T-helper 9 cell (primary cell): ENCODE measurements around the gene TAF11L11.
"Not testable (repeated sequence)": the region's sequence is repeated elsewhere in the genome, so short reads cannot be mapped to it uniquely, and the experiment has no call there.

ENCODE experiments used
- DNase-seq: peaks from one replicate; pipeline ENCODE4 v3.0.0-alpha.2; 2020
- total RNA-seq, 2 donors: gene quantifications; one replicate each; lab custom pipeline; 2026; lab: John Stamatoyannopoulos, UW

The TAF11L11 gene
- 0 reads per million in 2 donors for total RNA-seq

DNA sequence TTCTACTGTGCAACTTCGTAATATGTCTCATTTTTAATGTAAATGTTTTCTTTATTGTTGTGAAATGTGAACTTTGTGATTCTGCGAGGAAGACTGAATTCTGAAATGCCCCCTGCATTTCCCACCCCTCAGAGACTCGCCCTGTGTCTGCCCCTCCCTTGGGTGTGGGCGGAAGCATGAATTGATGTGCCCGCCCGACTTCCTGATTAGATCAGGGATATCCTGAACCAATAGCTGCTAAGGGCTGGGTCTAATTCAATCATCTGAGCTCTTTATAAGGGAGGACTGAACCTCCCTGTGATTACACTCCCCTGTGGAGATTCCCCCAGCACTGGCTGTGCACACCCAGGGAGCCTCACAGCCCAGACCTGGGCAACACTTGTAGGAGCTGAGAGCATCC is at the start of gene TAF11L11:
Gene TAF11L11, plus strand, starts transcription at position 304 of the 400 bp plus-strand sequence.
- not testable (repeated sequence) for DNase-seq

DNA sequence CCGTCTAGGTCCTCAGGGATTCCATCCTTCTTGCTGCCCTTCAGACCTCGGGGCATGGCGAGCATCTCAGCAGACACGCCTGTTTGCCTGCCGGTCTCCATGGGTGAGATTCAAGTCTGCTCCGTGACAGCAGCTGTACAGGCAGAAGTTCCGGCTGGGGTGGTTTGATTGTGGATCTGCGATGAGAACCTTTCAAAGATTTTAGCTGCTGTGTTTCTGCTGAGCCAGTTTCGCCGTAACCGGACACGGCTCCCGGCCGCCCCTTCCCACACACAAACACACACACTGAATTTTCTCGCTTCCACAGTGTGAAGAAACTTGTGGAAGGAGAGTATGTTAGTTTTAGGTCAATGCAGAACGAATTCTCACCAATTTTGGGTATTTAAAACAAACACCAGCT is 18.3 kb upstream of the TAF11L11 start, which contains the start of gene TAF11L7:
Gene TAF11L7, minus strand, starts transcription at position 101 of the 400 bp plus-strand sequence.
- DNase-seq: not testable (repeated sequence)

DNA sequence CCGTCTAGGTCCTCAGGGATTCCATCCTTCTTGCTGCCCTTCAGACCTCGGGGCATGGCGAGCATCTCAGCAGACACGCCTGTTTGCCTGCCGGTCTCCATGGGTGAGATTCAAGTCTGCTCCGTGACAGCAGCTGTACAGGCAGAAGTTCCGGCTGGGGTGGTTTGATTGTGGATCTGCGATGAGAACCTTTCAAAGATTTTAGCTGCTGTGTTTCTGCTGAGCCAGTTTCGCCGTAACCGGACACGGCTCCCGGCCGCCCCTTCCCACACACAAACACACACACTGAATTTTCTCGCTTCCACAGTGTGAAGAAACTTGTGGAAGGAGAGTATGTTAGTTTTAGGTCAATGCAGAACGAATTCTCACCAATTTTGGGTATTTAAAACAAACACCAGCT is 13.1 kb upstream of the TAF11L11 start, which contains the start of gene TAF11L8:
Gene TAF11L8, minus strand, starts transcription at position 101 of the 400 bp plus-strand sequence.
- DNase-seq: not testable (repeated sequence)

DNA sequence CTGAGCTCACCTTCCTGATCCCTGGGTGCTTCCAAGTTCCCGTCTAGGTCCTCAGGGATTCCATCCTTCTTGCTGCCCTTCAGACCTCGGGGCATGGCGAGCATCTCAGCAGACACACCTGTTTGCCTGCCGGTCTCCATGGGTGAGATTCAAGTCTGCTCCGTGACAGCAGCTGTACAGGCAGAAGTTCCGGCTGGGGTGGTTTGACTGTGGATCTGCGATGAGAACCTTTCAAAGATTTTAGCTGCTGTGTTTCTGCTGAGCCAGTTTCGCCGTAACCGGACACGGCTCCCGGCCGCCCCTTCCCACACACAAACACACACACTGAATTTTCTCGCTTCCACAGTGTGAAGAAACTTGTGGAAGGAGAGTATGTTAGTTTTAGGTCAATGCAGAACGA is 9.7 kb upstream of the TAF11L11 start, which contains the start of gene TAF11L9:
Gene TAF11L9, minus strand, starts transcription at position 140 of the 400 bp plus-strand sequence.
- DNase-seq: not testable (repeated sequence)

DNA sequence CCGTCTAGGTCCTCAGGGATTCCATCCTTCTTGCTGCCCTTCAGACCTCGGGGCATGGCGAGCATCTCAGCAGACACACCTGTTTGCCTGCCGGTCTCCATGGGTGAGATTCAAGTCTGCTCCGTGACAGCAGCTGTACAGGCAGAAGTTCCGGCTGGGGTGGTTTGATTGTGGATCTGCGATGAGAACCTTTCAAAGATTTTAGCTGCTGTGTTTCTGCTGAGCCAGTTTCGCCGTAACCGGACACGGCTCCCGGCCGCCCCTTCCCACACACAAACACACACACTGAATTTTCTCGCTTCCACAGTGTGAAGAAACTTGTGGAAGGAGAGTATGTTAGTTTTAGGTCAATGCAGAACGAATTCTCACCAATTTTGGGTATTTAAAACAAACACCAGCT is 6.3 kb upstream of the TAF11L11 start, which contains the start of gene TAF11L10:
Gene TAF11L10, minus strand, starts transcription at position 101 of the 400 bp plus-strand sequence.
- DNase-seq: not testable (repeated sequence)

DNA sequence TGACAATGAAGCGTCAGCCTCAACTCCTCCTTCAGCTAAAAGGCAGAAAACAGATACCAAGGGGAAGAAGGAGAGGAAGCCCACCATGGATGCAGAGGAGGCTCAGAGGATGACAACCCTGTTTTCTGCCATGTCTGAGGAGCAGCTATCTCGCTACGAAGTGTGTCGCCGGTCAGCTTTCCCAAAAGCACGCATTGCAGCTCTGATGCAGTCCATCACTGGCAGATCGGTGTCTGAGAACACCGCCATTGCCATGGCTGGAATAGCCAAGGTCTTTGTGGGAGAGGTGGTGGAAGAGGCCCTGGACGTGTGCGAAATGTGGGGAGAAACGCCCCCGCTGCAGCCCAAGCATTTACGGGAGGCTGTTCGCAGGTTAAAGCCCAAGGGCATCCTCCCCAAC is 968 bp downstream of the TAF11L11 start:
- no peak for DNase-seq

DNA sequence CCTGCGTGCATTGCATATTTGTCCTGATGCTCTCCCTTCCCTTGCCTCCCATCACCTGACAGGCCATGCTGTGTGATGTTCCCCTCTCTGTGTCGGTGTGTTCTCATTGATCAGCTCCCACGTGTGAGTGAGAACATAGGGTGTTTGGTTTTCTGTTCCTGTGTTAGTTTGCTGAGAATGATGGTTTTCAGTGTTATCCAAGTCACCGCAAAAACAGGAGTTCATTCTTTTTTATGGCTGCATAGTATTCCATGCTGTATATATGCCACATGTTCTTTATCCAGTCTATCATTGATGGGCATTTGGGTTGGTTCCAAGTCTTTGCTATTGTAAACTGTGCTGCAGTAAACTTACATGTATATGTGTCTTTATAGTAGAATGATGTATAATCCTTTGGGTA is 3.5 kb downstream of the TAF11L11 start:
- not testable (repeated sequence) for DNase-seq

DNA sequence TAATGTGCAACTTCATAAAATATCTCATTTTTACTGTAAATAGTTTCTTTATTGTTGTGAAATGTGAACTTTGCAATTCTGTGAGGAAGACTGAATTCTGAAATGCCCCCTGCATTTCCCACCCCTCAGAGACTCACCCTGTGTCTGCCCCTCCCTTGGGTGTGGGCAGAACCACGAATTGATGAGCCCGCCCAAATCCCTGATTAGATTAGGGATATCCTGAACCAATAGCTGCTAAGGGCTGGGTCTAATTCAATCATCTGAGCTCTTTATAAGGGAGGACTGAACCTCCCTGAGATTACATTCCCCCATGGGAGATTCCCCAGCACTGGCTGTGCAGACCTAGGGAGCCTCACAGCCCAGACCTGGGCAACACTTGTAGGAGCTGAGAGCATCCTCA is 6.1 kb downstream of the TAF11L11 start, which contains the start of gene TAF11L12:
Gene TAF11L12, plus strand, starts transcription at position 301 of the 400 bp plus-strand sequence.
- DNase-seq: not testable (repeated sequence)

DNA sequence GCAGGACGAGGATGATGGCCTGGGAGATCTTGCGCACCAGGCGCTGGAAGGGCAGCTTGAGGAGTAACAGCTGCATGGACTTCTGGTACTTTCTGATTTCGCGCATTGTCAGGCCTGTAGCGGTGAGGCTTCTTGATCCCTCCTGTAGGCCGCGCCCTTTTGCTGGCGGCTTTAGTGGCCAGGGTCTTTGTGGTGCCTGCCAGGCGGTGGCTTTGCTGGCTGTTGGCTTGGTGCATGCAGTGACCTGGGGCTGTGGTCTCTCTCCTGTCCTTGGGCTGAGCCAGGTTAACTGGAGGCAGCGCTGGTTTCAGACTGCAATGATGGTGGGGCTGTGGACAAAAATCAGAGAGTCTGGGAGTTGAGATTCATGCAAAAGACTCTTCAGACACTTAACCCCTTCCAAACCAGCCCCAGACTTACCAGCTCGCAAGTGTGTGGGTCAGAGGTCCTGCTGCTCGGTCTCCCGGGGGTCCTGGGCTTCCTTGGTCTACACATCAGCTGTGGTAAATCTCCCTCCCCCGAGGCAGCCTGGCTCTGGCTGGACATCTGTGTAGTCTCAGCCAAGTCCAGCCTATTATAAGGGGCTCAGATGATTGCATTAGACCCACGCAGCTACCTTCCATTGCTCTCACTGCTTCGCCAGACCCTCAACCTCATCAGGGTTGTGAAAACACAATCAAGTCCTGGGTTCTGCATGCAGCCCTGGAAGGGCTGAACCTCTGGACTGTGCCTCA is 11.1 kb downstream of the TAF11L11 start:
- DNase-seq: no peak

DNA sequence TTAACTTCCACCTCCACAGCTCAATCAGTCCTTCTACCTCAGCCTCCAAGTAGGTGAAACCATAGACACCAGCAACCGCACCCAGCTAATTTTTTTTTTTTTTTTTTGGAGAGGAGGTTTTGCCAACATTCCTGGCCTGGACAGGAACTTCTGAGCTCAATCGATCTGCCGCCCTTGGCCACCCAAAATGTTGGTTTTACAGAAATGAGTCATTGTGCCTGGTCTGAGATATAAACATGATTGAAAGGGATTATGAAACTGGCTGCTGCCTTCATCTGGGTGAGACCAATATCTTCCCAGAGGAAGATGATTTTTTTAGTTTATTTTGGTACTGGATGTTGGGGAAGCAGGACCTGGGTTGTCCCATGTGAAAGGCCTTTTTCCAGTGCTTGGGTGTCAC is 15.4 kb downstream of the TAF11L11 start:
- no peak for DNase-seq

DNA sequence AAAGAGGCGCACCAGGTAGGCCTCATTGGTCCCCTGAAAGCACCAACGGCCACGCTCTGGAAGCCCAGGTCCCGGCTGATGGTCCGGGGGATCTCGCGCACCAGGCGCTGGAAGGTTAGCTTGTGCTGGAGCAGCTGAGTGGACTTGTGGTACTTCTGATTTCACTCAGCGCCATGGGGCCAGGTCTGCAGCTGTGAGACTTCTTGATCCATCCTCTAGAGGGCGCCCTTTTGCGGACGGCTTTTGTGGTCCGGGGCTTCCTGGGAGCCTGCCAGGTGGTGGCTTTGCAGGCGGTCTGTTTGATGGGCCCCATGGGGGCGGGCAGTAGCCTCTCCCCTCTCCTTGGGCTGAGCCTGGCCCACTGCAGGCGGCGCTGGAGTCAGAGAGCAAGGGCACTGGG is 16.6 kb downstream of the TAF11L11 start:
- DNase-seq: no peak

DNA sequence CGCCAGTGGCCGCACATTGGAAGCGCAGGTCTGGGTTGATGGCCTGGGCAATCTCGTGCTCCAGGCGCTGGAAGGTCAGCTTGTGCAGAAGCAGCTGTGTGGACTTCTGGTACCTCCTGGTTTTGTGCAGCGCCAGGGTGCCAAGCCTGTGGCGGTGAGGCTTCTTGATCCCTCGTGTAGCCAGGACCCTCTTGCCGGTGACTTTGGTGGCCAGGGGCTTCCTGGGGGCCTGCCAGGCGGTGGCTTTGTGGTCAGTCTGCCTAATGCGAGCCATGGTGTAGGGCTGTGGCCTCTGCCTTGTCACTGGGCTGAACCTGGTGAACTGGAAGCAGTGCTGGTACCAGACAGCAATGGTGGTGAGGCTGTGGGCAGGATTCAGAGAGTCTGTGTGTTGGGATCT is 21.7 kb downstream of the TAF11L11 start:
- no peak for DNase-seq

DNA sequence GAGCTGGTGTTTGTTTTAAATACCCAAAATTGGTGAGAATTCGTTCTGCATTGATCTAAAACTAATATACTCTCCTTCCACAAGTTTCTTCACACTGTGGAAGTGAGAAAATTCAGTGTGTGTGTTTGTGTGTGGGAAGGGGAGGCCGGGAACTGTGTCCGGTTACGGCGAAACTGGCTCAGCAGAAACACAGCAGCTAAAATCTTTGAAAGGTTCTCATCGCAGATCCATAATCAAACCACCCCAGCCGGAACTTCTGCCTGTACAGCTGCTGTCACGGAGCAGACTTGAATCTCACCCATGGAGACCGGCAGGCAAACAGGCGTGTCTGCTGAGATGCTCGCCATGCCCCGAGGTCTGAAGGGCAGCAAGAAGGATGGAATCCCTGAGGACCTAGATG is 27.8 kb downstream of the TAF11L11 start, which contains the start of gene TAF11L13:
Gene TAF11L13, plus strand, starts transcription at position 301 of the 400 bp plus-strand sequence.
- not testable (repeated sequence) for DNase-seq

DNA sequence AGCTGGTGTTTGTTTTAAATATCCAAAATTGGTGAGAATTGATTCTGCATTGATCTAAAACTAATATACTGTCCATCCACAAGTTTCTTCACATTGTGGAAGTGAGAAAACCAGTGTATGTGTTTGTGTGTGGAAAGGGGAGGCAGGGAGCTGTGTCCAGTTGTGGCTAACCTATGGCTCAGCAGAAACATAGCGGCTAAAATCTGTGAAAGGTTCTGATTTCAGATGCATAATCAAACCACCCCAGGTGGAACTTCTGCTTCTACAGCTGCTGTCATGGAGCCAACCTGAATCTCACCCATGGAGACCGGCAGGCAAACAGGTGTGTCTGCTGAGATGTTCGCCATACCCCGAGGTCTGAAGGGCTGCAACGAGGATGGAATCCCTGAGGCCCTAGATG is 30.2 kb downstream of the TAF11L11 start, which contains the start of gene TAF11L14:
Gene TAF11L14, plus strand, starts transcription at position 301 of the 400 bp plus-strand sequence.
- no peak for DNase-seq

DNA sequence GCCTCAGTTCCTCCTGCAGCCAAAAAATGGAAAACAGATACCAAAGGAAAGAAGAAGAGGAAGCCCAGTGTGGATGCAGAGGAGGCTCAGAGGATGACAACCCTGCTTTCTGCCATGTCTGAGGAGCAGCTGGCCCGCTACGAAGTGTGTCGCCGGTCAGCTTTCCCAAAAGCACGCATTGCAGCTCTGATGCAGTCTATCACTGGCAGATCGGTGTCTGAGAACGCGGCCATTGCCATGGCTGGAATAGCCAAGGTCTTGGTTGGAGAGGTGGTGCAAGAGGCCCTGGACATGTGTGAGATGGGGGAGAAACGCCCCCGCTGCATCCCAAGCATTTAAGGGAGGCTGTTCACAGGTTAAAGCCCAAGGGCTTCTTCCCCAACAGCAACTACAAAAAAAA is 45.2 kb downstream of the TAF11L11 start:
- DNase-seq: not testable (repeated sequence)

DNA sequence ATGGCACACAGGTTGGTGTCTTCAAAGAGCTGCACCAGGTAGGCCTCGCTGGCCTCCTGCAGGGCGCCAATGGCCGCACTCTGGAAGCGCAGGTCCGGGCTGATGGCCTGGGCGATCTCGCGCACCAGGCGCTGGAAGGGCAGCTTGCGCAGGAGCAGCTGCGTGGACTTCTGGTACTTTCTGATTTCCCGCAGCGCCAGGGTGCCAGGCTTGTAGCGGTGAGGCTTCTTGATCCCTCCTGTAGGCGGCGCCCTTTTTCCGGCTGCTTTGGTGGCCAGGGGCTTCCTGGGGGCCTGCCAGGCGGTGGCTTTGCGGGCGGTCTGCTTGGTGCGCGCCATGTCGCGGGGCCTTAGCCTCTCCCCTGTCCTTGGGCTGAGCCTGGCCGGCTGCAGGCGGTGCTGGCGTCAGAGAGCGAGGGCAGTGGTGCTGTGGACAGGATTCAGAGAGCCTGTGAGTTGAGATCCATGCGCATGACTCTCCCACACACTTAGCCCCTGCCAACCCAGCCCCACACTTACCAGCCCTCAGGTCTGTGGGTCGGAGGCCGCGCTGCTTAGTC is 51.3 kb downstream of the TAF11L11 start:
- not testable (repeated sequence) for DNase-seq
